GM18519 (cell line): ENCODE data around the gene IDH1.
"Not testable (repeated sequence)": the region's sequence is repeated elsewhere in the genome, so short reads cannot be mapped to it uniquely, and the experiment has no call there.

ENCODE experiments used
- ATAC-seq: cut with Tn5 transposase; IDR thresholded peaks from one replicate; pipeline ENCODE4 v1.9.1; 2021; ENCODE audit warnings: mild to moderate bottlenecking, moderate library complexity; ENCODE audit not compliant: unreplicated experiment, low FRiP score

IDH1 gene

DNA sequence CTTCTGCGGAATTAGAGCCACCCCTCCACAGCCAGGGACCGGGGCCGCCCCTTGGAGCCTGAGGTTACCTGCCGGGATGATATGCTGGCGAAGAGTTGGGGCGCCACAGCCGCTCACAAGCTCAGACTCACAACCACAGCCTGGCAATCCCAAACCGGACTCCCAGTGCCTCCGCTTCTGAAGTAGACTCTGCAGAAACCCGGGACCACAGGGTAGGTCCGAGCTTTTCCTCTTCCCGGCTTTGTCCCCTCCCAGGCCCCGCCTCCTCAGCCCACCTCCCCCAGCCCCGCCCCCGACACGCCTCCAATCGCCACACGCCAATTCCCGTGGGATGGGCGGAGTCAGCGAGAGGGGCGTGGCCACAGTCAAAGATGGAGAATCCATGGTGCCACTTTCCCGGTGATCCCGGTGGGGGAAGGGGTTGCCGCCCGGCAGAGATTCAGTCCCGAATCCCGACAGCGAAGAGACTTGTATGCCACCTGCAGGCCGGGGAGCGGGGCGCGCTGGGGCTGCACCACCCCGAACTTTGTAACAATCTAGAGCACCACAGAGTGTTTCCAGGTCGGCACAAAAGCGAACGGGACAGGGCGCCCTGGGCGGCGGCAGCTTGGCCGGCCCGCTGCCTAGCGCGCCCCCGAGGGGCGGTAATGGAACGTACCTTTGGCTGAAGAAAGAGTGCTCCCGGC lies at the start of gene IDH1:
IDH1 (minus strand) TSS at position 201 of the 686 bp plus-strand sequence. CDS start 3,520 bp downstream, outside the sequence.
- peak; percentile 66 for ATAC-seq

DNA sequence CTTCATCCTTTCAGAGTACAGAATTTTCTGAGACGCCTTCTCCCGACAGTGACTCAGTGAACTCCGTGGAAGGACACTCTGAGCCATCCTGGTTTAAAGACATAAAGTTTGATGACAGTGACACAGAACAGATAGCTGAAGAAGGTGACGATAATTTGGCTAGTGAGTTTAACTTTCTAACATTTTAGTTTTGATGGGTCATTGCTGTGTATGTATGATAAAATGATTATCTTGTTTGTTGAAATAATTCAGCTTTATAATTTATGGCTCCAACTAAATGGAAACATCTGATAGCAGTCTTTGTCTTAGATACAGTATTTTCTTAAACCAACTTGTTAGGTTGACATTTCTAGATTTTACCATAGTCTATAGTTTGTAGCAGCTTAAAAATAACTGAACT lies 49.3 kb upstream of the IDH1 start:
- ATAC-seq, result no peak

DNA sequence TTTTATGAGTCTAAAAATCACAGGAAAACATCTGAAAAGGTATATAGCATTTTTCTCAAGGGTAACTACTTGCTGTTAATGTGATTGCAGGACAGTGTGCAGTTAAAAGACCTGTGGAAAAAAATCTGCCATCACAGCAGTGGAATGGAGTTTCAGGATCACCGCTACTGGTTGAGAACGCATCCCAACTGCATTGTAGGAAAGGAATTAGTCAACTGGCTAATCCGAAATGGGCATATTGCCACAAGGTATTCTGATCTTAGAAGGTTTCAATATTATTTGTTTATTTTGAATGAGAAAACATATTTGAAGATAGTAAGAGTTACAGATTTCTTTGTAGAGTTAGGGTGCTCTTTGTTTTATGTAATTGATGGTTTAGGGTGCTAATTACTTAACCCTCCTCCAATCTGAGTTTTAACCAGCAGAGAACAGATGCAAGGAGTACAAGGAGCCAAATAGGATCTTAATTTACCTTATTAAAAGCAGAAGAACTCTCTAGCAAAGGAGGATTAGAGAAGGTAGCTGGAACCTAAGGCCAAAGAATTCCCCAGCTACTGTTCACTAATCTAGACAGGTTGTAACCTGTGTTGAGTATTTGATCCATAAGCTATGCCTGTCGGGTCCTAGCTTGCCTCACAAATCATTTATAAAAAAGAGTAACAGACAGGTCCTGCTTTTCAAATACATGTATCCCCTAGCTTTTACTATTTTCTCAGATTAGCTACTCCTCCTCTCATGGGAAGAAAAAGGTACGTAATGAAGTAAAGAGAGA lies 46.2 kb upstream of the IDH1 start:
- ATAC-seq, result no peak

DNA sequence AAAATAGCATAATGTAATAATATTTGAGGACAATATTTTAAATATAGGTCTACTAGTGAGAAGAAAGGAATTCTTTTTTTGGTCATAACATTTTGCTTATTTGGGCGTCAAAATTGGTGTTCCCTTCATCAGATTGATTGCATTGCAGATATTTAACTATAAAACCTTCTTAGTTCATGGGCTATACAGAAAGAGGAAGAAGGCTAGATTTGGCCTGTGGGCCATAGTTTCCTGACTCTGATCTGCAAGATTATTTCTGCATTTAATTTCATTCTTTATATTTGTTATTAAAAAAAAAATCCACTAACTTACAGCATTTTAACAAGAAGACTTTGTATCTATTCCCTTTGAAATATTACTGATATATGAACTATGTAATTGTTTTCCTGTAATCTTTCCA lies 43.1 kb upstream of the IDH1 start:
- no peak for ATAC-seq

DNA sequence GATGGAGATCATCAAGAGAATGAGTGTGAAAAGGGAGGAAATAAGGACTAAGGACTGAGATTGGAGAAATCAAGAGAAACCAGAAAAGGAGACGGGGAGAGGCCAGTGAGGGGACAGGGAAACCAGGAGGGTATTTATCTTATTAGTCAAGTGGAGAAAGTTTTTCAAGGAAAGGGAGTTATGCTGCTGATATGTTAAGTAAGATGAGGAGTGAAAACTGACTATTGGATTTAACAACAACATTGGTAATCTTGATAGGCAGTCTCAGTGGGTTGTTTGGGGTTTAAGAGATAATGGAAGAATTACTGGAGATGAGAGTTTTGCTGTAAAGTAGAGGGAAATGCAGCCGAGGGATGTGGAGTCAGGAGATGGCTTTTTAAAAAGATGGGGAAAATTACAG lies 41.7 kb upstream of the IDH1 start:
- no peak for ATAC-seq

DNA sequence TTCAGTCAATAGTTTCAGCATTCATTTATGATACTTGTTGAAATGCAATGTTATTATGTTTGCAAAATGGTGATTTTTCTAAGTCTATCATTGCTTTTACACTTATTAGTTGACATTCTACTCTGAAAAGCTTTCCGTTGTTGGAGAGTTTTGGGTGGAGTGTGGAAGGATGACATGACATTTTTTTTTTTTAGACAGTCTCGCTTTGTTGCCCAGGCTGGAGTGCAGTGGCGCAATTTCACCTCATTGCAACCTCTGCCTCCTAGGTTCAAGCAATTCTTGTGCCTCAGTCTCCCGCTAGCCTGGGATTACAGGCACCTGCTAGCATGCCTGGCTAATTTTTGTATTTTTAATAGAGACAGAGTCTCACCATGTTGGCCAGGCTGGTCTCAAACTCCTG lies 41.0 kb upstream of the IDH1 start:
- no peak for ATAC-seq

DNA sequence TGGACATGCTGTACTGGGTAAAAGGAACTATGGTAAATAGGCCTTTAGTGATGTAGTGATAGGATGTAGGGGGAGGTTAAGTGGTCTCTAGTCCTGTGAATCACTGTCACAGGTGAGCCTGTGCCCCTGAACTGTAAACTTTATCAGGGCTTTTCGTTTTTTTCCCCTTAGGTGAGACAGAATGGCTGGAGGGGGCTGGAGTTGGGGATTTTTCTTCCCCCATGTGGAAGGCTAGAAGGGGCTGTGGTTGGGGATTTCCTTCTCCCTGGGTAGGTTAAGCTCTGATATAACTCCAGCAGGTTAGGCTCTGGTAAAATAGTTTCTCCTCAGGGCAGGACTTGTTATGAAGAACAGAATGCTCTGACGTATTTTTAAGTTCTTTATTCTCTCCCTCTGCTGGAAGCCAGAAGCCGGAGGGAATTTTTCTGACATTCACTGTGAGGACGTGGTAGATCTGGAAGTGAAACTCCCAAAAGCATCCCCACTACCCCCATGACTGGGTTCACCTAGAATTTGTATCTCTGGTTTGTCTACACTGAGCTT lies 39.7 kb upstream of the IDH1 start:
- peak; percentile 41 for ATAC-seq

DNA sequence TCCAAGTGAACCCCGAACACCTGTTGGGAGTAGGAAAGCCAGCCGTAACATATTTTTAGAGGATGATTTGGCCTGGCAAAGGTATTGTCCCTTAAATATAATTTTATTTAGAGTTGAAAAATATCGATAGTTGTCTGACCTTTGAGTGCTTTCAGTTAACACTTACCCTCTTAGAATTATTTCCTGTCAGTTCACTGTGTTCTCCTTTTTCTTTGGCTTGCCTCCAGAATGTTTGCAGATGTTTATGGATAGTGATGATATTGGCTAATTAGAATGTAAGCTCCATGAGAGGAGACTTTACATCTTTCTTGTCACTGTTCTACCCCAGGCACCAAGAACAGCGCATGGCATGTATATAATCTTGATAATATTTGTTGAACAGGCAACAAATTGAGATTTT lies 31.0 kb upstream of the IDH1 start:
- no peak for ATAC-seq

DNA sequence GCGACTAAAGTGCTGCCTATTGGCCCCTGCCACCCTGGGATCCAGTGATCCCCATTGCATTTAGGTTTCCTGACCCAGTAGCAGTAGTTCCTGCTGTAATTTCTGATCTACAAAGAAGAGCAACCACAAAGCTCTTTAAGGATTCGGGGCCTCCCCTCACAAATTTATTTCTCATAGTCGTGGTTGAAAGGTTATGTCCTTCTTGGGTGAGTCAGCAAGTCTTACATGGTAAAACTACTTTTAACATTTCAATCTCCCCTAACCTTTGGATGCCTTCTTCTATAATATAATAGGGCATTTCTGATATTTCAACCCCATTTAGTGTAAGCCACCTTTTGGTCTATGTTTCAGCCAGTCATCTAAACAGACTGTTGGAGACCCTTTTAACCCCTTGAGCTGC lies 26.1 kb upstream of the IDH1 start:
- ATAC-seq, result no peak

DNA sequence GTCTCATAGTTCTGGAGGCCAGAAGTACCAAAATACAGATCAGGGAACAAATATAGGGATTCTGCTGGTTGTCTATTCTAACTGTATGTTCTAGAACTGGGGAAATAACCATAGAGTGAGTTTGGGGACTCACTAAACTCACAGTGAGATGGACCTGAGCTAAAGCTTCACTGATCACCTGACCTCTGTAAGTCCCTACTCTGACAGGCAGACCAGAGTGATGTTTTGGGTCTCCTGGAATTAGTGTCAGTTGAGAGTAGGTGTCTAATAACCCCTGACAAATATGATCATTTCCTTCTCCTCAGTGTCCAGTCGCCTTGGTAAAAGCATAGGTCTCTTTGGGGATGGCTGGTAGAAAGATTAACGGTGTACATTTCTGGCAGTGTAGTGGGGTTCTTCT lies 25.4 kb upstream of the IDH1 start:
- no peak for ATAC-seq

DNA sequence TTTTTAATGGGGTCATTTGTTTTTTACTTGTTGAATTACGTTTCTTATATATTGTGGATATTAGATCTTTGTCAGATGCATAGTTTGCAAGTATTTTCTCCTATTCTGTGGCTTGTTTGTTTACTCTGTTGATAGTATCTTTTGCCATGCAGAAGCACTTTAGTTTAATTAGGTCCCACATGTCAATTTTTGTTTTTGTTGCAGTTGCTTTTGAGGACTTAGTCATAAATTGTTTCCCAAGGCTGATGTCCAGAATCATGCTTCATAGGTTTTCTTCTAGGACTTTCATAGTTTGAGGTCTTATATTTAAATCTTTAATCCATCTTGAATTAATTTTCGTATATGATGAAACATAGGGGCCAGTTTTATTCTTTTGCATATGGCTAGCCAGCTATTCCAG lies 24.4 kb upstream of the IDH1 start:
- ATAC-seq, result no peak

DNA sequence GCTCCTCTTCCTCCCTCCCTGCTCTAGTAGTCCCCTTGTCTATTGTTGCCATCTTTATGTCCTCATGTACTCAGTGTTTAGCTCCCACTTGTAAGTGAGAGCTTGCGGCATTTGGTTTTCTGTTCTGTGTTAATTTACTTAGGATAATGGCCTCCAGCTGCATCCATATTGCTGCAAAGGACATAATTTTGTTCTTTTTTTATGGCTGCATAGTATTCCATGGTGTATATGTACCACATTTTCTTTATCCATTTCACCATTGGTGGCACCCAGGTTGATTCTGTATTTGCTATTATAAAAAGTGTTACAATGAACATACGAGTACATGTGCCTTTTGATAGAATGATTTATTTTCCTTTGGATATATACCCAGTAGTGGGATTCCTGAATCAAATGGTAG lies 23.7 kb upstream of the IDH1 start:
- ATAC-seq, result no peak

DNA sequence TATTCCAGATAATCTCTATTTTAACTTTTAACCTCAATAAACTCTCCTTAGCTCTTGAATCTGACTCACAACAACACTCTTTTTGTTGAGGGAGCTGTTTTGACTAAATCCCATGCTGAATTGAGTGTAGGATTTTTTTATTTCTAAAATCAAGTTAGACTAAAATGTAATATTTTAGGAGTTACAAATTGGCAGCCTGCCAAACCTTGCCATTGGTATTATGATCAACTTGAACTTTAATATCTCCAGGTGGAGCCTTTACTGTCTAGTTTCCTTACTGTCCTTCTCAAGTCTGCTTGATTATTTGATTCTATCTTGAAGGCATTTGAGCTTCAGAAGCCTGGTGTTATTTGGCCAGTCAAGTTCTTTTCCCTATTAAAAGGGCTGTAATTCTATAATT lies 19.9 kb upstream of the IDH1 start:
- ATAC-seq, result no peak

DNA sequence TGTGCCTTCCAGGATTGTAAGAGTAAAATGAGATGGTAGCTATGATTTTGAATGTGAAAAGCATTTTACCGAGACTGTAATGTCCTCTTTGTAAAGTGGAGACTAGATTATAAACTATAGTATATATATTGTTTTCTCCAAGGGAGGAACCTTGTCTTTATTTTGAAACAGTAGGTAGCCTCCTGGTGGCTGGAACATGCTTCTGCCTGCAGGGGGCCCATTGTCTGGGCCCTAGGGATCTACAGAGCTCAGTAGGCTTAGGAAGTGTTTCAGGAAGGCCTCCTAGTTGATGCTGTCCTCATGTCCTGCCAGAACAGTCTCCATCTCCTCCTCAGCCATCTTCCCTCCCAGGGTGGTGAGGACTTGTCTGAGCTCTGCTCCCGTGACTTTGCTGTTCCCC lies 14.2 kb upstream of the IDH1 start:
- no peak for ATAC-seq

DNA sequence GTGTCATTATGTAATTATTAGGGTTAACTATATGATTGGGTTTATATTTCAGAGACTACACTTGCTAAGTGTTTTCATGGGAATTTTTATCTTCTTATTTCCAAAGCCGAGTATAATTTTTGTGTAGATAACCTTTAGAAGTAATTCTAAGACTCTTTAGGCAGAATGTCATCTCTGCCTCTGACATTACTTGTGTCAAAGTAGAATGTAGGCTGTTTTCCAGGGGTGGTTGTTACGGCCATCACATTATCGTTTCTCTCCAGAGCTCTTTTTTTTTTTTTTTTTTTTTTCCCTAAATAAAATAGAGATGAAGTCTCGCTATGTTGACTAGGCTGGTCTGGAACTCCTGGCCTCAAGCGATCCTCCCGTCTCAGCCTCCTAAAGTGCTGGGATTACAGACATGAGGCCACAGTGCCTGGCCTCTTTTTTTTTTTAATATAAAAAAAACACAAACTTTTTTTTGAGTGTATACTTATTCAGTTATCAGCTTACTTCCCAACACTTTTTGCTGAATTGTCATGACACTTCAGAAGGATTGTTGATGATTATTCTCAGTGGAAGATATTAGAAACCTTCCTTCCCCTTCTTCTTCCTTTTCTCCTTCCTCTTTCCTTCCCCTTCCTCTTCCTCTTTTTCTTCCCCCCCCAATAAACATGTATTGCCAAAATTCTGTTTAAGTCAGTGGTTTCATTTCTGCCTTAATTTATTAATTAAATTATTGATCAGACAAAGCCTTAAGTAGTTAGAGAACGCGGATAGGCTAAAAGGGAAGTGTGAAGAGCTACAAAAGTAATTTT lies 13.5 kb upstream of the IDH1 start:
- no peak for ATAC-seq

DNA sequence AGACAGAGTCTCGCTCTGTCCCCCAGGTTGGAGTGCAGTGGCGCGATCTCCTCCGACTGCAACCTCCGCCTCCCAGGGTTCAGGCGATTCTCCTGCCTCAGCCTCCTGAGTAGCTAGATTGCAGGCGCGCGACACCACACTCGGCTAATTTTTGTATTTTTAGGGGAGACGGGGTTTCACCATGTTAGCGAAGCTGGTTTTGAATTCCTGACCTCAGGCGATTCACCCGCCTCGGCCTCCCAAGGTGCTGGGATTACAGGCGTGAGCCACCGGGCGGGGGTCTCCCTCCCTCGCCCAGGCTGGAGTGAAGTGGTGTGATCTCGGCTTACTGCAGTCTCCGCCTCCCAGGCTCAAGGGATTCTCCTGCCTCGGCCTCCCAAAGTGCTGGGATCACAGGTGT lies 12.7 kb upstream of the IDH1 start:
- ATAC-seq, result not testable (repeated sequence)

DNA sequence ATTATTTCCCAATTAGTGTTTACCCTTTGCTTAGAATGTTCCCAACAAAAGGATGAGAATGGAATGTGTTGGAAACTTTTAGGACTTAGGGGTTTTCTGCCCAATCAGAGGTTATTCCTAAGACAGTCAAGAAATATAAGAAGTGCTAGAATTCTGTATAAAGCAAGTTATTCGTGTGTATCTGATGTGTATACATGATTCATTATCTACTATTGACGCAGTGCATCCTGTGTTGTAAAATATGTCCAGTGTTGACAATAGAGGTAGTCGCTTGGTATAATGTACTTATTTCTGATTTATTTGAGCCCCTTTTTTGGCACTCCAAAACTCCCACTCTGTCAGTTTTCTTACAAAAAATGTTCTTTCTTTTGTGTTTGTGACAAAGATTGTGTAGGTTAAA lies 12.1 kb upstream of the IDH1 start:
- ATAC-seq, result no peak

DNA sequence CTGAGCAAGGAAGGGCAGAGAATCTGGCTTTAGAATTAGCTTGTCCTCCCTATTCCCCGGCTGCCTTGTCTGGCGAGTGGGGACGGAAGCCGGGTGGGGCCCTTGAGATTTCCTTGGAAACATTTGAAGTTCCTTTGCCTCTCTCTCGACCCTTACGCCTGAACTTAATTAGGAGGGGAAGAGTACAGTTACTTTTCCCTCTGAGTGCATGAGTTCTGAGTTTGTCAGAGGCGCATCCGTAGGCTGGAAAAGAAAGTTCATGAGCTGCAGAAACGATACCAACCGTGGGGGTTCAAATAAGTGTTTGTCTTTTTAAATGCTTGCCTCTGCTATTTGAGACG lies 11.7 kb upstream of the IDH1 start:
- ATAC-seq, result no peak

DNA sequence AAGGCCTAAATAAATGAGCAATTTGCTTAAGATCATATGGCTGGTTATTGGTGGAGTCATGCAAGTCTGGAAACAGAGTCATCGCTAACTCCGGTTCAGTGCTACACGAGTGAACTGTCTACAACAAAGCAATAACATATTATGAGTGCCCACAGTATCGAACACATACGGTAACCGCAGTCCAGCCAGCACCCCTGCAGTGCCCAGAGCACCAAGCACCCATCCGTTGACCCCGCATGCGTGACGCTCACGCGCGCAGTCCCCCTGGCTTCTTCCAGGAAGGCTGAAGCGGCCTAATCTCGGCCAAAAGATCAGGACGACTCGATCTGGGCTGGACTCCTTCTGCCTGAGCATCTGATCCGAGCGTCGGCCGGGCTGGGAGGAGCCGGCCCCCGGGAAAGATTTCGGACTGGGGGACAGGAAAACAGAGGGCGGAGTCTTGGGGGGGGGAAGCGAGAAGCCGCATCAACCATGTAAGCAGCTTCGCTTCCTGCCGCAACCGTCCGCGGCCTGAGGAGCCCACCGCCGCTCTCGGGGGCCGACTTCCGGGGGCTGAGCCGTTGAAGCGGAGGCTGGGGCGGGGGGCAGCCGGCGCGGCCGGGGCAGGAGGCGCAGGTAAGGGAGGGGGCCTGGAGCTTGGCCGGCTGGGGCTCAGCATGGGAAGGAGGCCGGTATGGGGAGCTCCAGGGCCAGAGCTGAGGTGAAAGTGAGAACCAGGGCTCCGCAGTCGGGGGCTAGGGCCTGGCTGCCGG lies 11.1 kb upstream of the IDH1 start, which contains the start of gene PIKFYVE:
PIKFYVE (plus strand) TSS at position 455 of the 752 bp plus-strand sequence. CDS start 5,265 bp downstream, outside the sequence.
- ATAC-seq, result peak; percentile 55

DNA sequence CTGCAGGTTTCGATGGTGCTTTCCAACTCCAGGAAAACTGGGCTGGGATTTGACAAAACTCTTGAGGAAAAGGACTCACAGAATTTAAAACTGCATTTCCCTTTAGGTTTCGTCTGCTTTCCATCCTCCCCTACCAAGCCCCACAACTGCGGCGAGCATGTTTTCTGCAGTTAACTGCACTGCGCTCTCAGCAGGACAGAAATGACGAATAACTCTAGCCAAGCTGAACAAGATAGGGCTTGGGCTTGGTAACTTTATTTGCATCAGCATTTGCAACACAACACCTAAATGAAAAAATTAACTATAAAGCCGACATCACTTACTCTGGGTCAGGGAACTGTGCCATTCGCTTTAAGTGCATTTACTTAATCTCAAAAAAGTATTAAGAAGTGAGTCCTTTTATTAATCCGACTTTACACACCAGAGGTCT lies 10.5 kb upstream of the IDH1 start:
- peak; percentile 41 for ATAC-seq
